Left forelimb (tissue), 1 donor: ENCODE measurements around the gene PPP1R3F.

Experiments
- DNase-seq: peaks from one replicate; pipeline ENCODE4 v3.0.0-alpha.2; 2018; ENCODE audit warnings: low spot score

Gene PPP1R3F

GRCh38 chrX:49250066-49250465 lies 19.5 kb upstream of the PPP1R3F start:
- DNase-seq, result no peak

GRCh38 chrX:49250578-49250977 lies 19.0 kb upstream of the PPP1R3F start:
- DNase-seq, result no peak

- no peak for DNase-seq
These were observed 18.3 kb upstream of the PPP1R3F start for GRCh38 chrX:49251325-49251724.

GRCh38 chrX:49254639-49255038 lies 15.0 kb upstream of the PPP1R3F start:
- no peak for DNase-seq

GRCh38 chrX:49256268-49256995 lies 13.2 kb upstream of the PPP1R3F start:
- DNase-seq, result no peak

- no peak for DNase-seq
These were observed 12.4 kb upstream of the PPP1R3F start for GRCh38 chrX:49257074-49257790.

- no peak for DNase-seq
These were observed 11.5 kb upstream of the PPP1R3F start for GRCh38 chrX:49257846-49258748.

- DNase-seq, result no peak
These were observed 10.9 kb upstream of the PPP1R3F start for GRCh38 chrX:49258749-49259124.

- DNase-seq, result no peak
These were observed 9.2 kb upstream of the PPP1R3F start for GRCh38 chrX:49260221-49260985.

- DNase-seq, result no peak
These were observed 7.0 kb upstream of the PPP1R3F start for GRCh38 chrX:49262603-49263002.

- DNase-seq, result no peak
These were observed 6.0 kb upstream of the PPP1R3F start for GRCh38 chrX:49263631-49264030.

- no peak for DNase-seq
These were observed 5.1 kb upstream of the PPP1R3F start, which contains the start of gene FOXP3 for GRCh38 chrX:49264460-49264859. FOXP3 (minus strand) TSS chrX:49264710; CDS start chrX:49258505, 6,205 bp downstream.

GRCh38 chrX:49266523-49267445 lies 2.8 kb upstream of the PPP1R3F start:
- DNase-seq, result no peak

GRCh38 chrX:49268702-49269009 lies 937 bp upstream of the PPP1R3F start:
- no peak for DNase-seq

GRCh38 chrX:49269010-49269766 lies 405 bp upstream of the PPP1R3F start:
- peak; percentile 94 for DNase-seq

- no peak for DNase-seq
These were observed 792 bp downstream of the PPP1R3F start for GRCh38 chrX:49270249-49270921.

GRCh38 chrX:49271341-49271740 lies 1.7 kb downstream of the PPP1R3F start:
- DNase-seq, result no peak

- DNase-seq, result no peak
These were observed 2.8 kb downstream of the PPP1R3F start for GRCh38 chrX:49272421-49272820.

GRCh38 chrX:49273181-49273727 lies 3.7 kb downstream of the PPP1R3F start:
- no peak for DNase-seq
